ENCODE results near the gene DHX35. TPM values are rescaled to one million over a fixed set of nuclear protein-coding genes. Genes with fewer than 3 reads are reported as not detected.

The DHX35 gene
- total and polyA plus RNA-seq, 2 of the 4 experiments (the other 2 are of a cell fraction): 9.1 to 13.5 TPM

DNA sequence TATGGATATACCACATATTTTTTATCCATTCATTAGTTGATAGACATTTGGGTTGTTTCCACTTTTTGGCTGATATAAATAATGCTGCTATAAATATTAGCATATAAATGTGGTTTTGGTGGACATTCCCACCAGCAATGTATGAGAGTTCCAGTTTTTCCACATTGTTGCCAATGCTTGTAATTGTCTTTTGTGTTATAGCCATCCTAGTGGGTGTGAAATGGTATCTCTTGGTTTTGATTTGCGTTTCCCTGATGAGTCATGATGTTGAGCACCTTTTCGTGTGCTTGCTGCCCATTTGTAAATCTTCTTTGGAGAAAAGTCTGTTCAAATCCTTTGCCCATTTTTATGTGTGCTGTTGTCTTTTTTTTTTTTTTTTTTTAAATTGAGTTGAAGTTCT is 54.4 kb downstream of the DHX35 start:
- H4K20me1 ChIP-seq (ENCODE audit: insufficient read depth, low read length): no peaks in the 10 kb centered on the region

More for the DNA sequence above, 54.4 kb downstream of the DHX35 start:
- Histone ChIP-seq H3K23ac (ENCODE audit: low read depth, low read length) (no peak overlapping the region), H3K4ac (ENCODE audit: low read depth, low read length) (no peak overlapping the region), H3K9ac (ENCODE audit: low read depth, low read length) (no peak overlapping the region), H2AFZ (replicated peaks; ENCODE audit: low read length, poor library complexity) (no peak overlapping the region), H3K9me3 (ENCODE audit: control insufficient read depth, insufficient read depth, low read length) (no peaks in the 10 kb centered on the region), H2BK15ac (ENCODE audit: low read depth, low read length) (no peak overlapping the region), H3K56ac (ENCODE audit: extremely low read depth, insufficient read depth, low read length) (no peak overlapping the region), H3K27ac (ENCODE audit: insufficient read depth, low read length) (no peak overlapping the region), H2BK120ac (ENCODE audit: low read depth, low read length) (no peak overlapping the region), H2BK20ac (ENCODE audit: low read depth, low read length) (no peak overlapping the region), H3K27me3 (ENCODE audit: control insufficient read depth, insufficient read depth, low read length) (no peaks in the 10 kb centered on the region), H3K18ac (ENCODE audit: low read depth, low read length) (no peak overlapping the region), H4K5ac (ENCODE audit: low read depth, low read length) (no peak overlapping the region), H4K91ac (ENCODE audit: insufficient read depth, low read depth, low read length) (no peak overlapping the region), H3K4me1 (ENCODE audit: control insufficient read depth, insufficient read depth, low read length) (no peaks in the 10 kb centered on the region), H3K4me2 (ENCODE audit: low read depth, low read length) (no peak overlapping the region), H4K8ac (ENCODE audit: low read depth in 2 of 2, low read length in 2 of 2) (no peak overlapping the region), H2BK5ac (ENCODE audit: low read depth, low read length, poor library complexity, severe bottlenecking) (no peak overlapping the region), H3K36me3 (ENCODE audit: control insufficient read depth, insufficient read depth, low read length) (peaks cover 11% of the 10 kb centered on the region), H3K14ac (replicated peaks; ENCODE audit: low read depth, low read length) (no peak overlapping the region), H2AK9ac (replicated peaks; ENCODE audit: low read depth, low read length, poor library complexity) (no peak overlapping the region), H3K4me3 (ENCODE audit: insufficient read depth, low read depth, low read length) (no peak overlapping the region), H3K9me1 (ENCODE audit: insufficient read depth, low read length) (0 out of 2 replicates have a peak, but pooled peaks cover 7% of the 10 kb centered on the region), H3K79me1 (ENCODE audit: low read depth in 1 of 2, low read length in 2 of 2) (peaks cover 4 to 5% of the 10 kb centered on the region in 2 experiments; a peak in 3 of 4 replicates), H2AK5ac (ENCODE audit: low read depth, low read length) (no peak overlapping the region)
- in situ Hi-C loops (cut with MboI; ENCODE audit: low sequenced_read_pairs) (no loop called here), dilution Hi-C loops (cut with HindIII; ENCODE audit: low sequenced_read_pairs, unreplicated experiment) (no loop called here), intact Hi-C loops (cut with micrococcal nuclease) (no loop called here)
- POLR2A ChIA-PET (ENCODE audit: unreplicated experiment): no interaction called here
- no peak for TF ChIP-seq RAD21 (IDR thresholded peaks at IDR 0.05; ENCODE audit: low read length)
- TF ChIP-seq SMC3 (IDR thresholded peaks at IDR 0.05; ENCODE audit: low read depth, low read length): no peak
- no peak for TF ChIP-seq BHLHE40 (IDR thresholded peaks at IDR 0.05; ENCODE audit: low read depth, low read length)
- TF ChIP-seq, protein P1, sequence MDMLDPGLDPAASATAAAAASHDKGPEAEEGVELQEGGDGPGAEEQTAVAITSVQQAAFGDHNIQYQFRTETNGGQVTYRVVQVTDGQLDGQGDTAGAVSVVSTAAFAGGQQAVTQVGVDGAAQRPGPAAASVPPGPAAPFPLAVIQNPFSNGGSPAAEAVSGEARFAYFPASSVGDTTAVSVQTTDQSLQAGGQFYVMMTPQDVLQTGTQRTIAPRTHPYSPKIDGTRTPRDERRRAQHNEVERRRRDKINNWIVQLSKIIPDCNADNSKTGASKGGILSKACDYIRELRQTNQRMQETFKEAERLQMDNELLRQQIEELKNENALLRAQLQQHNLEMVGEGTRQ (IDR thresholded peaks at IDR 0.05; ENCODE audit: low read depth, low read length): no peak
- no peak for TF ChIP-seq CHD1 (IDR thresholded peaks at IDR 0.05; ENCODE audit: low read depth, low read length)
- no peak for TF ChIP-seq RCOR1 (IDR thresholded peaks at IDR 0.05; ENCODE audit: insufficient replicate concordance, low read length)
- TF ChIP-seq MXI1 (IDR thresholded peaks at IDR 0.05; ENCODE audit: borderline replicate concordance, low read depth, low read length): no peak
- no peak for TF ChIP-seq RFX5 (IDR thresholded peaks at IDR 0.05; ENCODE audit: low read depth, low read length)
- no peak for TF ChIP-seq MAZ (IDR thresholded peaks at IDR 0.05; ENCODE audit: borderline replicate concordance, low read depth, low read length)
- no peak for TF ChIP-seq CEBPB (IDR thresholded peaks at IDR 0.05; ENCODE audit: low read depth, low read length)
- no peak for TF ChIP-seq NFE2L2 (IDR thresholded peaks at IDR 0.05; ENCODE audit: low read depth, low read length)
- TF ChIP-seq, protein P2, sequence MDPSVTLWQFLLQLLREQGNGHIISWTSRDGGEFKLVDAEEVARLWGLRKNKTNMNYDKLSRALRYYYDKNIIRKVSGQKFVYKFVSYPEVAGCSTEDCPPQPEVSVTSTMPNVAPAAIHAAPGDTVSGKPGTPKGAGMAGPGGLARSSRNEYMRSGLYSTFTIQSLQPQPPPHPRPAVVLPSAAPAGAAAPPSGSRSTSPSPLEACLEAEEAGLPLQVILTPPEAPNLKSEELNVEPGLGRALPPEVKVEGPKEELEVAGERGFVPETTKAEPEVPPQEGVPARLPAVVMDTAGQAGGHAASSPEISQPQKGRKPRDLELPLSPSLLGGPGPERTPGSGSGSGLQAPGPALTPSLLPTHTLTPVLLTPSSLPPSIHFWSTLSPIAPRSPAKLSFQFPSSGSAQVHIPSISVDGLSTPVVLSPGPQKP (IDR thresholded peaks at IDR 0.05; ENCODE audit: borderline replicate concordance, low read depth, low read length): no peak
- TF ChIP-seq, protein P3, sequence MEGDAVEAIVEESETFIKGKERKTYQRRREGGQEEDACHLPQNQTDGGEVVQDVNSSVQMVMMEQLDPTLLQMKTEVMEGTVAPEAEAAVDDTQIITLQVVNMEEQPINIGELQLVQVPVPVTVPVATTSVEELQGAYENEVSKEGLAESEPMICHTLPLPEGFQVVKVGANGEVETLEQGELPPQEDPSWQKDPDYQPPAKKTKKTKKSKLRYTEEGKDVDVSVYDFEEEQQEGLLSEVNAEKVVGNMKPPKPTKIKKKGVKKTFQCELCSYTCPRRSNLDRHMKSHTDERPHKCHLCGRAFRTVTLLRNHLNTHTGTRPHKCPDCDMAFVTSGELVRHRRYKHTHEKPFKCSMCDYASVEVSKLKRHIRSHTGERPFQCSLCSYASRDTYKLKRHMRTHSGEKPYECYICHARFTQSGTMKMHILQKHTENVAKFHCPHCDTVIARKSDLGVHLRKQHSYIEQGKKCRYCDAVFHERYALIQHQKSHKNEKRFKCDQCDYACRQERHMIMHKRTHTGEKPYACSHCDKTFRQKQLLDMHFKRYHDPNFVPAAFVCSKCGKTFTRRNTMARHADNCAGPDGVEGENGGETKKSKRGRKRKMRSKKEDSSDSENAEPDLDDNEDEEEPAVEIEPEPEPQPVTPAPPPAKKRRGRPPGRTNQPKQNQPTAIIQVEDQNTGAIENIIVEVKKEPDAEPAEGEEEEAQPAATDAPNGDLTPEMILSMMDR (conservative IDR thresholded peaks at IDR 0.05; ENCODE audit: low read depth, low read length): no peak
- no peak for TF ChIP-seq MAFK (IDR thresholded peaks at IDR 0.05; ENCODE audit: low read depth, low read length)
- no peak for TF ChIP-seq FOS (IDR thresholded peaks at IDR 0.05; ENCODE audit: low read depth, low read length)
- no peak for TF ChIP-seq POLR2A (IDR thresholded peaks at IDR 0.05; ENCODE audit: low read depth, low read length)
- DNase-seq (no peak), ATAC-seq (ENCODE audit: low read depth) (no peak)
- BruUV-seq (replicated peaks): no TSS peak
- CTCF ChIA-PET: no interaction called here
- WGBS, 2 experiments (ENCODE audit: extremely low coverage in 2 of 2, insufficient read length in 1 of 2): no CpG with 5 or more reads among the region's 2 CpGs

Measured in IMR-90 (cell line).